Body of pancreas (tissue), 4 donors: ENCODE measurements around the gene MLPH.

Experiments
- POLR2A ChIP-seq, 3 donors: fragments of 450-650 bp; IDR thresholded peaks; one replicate each; pipeline ENCODE4 v1.6.1; 2016; ENCODE audit warnings: antibody characterized with exemption in 3 of 3, mild to moderate bottlenecking in 2 of 3
- TF ChIP-seq, protein P1 (sequence below), 7 experiments: fragments of 450-650 bp in 4 of 7; fragments of 200-600 bp in 3 of 7; sonication (generic) in 3 of 7; IDR thresholded peaks; one replicate each; pipeline ENCODE4 v1.5.1; 2016 to 2019; ENCODE audit warnings: antibody characterized with exemption in 7 of 7

DNA sequence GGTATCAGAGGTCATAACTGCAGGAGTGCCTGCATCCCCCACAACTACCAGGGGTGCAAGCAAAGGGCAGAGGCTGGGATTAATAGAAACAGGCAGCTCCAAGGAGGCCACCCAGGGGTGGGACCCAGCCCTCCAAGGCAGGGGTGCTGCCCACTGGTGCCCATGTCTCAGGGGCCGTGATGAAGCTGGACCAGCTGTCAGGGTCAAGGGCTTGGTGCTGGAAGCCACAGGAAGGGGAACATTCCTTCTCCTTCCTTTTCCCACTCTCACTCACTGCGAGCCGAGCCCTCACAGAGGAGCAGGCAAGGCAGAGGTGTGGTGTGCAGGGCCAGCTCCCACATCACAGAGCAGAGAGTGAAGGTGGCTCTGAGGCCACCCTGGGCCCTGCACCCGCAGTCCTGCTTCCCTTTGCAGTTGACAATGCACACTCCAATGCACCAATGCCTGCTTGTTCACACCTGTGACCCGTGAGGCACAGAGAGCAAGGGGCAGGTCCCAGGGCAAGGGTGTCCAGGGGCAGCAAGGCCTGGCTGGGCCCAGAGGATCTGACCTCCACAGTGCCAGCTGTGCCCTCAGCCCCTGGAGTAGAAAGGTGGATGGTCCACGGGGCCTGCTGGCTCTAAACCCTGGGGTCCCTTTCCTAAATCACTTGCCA is 28.7 kb downstream of the MLPH start:
- TF ChIP-seq, protein P1, sequence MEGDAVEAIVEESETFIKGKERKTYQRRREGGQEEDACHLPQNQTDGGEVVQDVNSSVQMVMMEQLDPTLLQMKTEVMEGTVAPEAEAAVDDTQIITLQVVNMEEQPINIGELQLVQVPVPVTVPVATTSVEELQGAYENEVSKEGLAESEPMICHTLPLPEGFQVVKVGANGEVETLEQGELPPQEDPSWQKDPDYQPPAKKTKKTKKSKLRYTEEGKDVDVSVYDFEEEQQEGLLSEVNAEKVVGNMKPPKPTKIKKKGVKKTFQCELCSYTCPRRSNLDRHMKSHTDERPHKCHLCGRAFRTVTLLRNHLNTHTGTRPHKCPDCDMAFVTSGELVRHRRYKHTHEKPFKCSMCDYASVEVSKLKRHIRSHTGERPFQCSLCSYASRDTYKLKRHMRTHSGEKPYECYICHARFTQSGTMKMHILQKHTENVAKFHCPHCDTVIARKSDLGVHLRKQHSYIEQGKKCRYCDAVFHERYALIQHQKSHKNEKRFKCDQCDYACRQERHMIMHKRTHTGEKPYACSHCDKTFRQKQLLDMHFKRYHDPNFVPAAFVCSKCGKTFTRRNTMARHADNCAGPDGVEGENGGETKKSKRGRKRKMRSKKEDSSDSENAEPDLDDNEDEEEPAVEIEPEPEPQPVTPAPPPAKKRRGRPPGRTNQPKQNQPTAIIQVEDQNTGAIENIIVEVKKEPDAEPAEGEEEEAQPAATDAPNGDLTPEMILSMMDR (IDR thresholded peaks at IDR 0.05), result no peak
- no peak for TF ChIP-seq POLR2A (IDR thresholded peaks at IDR 0.05)
